Subcutaneous abdominal adipose tissue (tissue), 5 donors: ENCODE data around the gene ZNF394.
A peak's percentile ranks its signal among the peaks of the same experiment; 100 is the strongest.

Source experiments
- H3K27ac ChIP-seq: one replicate; pipeline ENCODE4 v1.7.0; 2013; ENCODE audit warnings: low read depth, mild to moderate bottlenecking, inconsistent platforms, low read length, moderate library complexity
- H3K27me3 ChIP-seq, 5 donors: one replicate each; pipeline ENCODE4 v1.7.0; 2013; ENCODE audit warnings: low read length in 5 of 5, inconsistent platforms in 1 of 5; ENCODE audit not compliant: control insufficient read depth in 5 of 5, insufficient read depth in 4 of 5
- H3K36me3 ChIP-seq, 5 donors: one replicate each; pipeline ENCODE4 v1.7.0; 2013; ENCODE audit warnings: low read length in 5 of 5; ENCODE audit not compliant: control insufficient read depth in 5 of 5, insufficient read depth in 5 of 5
- H3K4me1 ChIP-seq, 5 donors: one replicate each; pipeline ENCODE4 v1.7.0; 2013; ENCODE audit warnings: low read length in 5 of 5, mild to moderate bottlenecking in 3 of 5, moderate library complexity in 1 of 5; ENCODE audit not compliant: control insufficient read depth in 5 of 5, insufficient read depth in 5 of 5
- H3K4me3 ChIP-seq, 5 donors: one replicate each; pipeline ENCODE4 v1.7.0; 2013; ENCODE audit warnings: low read length in 5 of 5, low read depth in 1 of 5
- H3K9ac ChIP-seq, 5 donors: one replicate each; pipeline ENCODE4 v1.7.0; 2013; ENCODE audit warnings: low read length in 5 of 5, mild to moderate bottlenecking in 4 of 5, moderate library complexity in 3 of 5
- H3K9me3 ChIP-seq, 5 donors: one replicate each; pipeline ENCODE4 v1.7.0; 2013; ENCODE audit warnings: low read length in 5 of 5; ENCODE audit not compliant: control insufficient read depth in 5 of 5
- donor health status: healthy.
- donor health status: healthy.
- donor health status: healthy.
- donor health status: healthy.
- donor health status: healthy.

Gene ZNF394

DNA sequence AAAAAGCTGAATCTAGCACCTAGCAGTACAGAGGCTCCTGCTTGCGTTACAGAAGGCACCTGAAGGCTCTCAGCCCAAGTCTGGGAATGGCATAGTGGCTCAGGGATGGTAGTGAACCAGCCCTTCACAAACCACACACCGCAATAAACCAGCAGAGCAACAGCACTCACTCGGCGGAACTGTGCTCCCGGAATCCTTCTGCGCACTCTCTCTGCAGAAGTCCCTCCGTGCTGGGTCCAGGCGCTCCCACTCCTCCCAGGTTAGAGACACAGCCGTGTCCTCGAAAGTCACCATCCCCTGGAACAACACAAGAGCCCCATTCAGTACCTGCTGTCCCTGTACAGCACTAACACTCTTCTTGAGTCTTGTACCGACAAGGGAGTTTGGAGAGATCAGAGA, 1.5 kb downstream of the ZNF394 start:
- H3K4me3 ChIP-seq, result peak overlapping the region; percentile 83 to 100 (median 98)
- H3K36me3 ChIP-seq, result peaks cover 7 to 30% (median 20%) of the 10 kb centered on the region in 5 donors
- H3K27ac ChIP-seq, result peak overlapping the region; percentile 95
- no peaks in the 10 kb centered on the region for H3K27me3 ChIP-seq
- peaks cover 9 to 33% (median 31%) of the 10 kb centered on the region in 5 donors for H3K4me1 ChIP-seq
- H3K9me3 ChIP-seq, result peaks cover 5 to 13% (median 11%) of the 10 kb centered on the region in 5 donors
- H3K9ac ChIP-seq, result peak overlapping the region; percentile 82 to 97 (median 88)

DNA sequence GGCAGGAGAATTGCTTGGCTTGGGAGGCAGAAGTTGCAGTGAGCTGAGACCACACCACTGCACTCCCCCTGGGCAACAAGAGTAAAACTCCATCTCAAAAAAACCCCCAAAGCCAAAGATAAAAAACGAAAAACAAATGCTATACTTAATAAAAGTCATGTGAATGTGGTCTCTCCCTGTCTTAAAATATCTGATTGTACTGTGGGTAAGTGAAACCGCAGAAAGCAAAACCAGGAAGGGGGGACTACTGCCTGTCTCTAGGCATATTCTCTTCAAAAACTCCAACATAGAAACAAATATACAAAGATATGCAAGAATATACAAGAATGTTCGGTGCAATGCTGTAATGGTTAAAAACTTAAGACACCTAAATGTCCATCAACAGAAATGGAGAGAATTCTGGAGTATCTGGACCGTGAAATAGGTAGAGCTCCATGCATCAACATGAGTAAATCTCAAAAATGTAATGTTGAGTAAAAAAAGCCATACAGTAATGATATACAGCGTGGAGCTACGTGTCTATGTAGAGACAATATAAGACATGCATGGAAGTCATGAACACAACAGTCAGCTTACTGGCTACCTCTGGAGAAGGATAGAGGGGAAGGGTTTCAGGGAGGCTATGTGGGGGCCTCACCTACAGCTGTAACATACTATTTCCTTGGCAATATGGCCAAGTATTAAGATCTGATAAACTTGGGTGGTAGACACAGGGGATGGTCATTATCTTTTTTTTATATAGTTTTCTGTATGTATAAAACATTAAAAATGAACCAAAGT, 2.1 kb downstream of the ZNF394 start:
- peaks cover 8 to 36% (median 24%) of the 10 kb centered on the region in 5 donors for H3K36me3 ChIP-seq
- H3K4me3 ChIP-seq, result peak overlapping the region; percentile 83 to 100 (median 98)
- peak overlapping the region; percentile 21 to 97 (median 82) for H3K9ac ChIP-seq

DNA sequence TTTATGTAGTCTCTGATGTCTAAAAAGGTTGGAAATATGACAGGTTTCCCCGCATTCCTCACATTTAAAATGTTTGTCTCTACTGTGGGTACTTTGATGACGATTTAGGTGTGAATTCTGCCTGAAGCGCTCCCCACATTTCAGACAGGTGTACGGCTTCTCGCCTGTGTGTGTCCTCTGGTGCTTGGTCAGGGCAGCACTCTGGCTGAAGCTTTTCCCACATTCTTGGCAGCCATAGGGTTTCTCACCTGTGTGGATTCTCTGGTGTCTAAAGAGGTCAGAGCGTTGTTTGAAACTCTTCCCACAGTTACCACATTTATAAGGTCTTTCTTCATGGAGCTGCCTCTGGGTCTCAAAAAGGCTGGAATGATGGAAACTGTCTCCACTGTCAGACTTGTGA, 6.3 kb downstream of the ZNF394 start:
- Histone ChIP-seq H3K9ac (no peak overlapping the region), H3K4me3 (peak overlapping the region in 3 of 5 donors; percentile 34 to 49 (median 44)), H3K27ac (no peak overlapping the region), H3K27me3 (no peaks in the 10 kb centered on the region), H3K9me3 (peaks cover 5 to 21% (median 16%) of the 10 kb centered on the region in 5 donors), H3K4me1 (peaks cover 9 to 16% (median 14%) of the 10 kb centered on the region in 5 donors), H3K36me3 (peaks cover 8 to 42% (median 30%) of the 10 kb centered on the region in 5 donors)

More for the DNA sequence above, 2.1 kb downstream of the ZNF394 start:
- Histone ChIP-seq H3K27ac (no peak overlapping the region), H3K27me3 (no peaks in the 10 kb centered on the region), H3K4me1 (peaks cover 9 to 33% (median 31%) of the 10 kb centered on the region in 5 donors), H3K9me3 (peaks cover 5 to 18% (median 16%) of the 10 kb centered on the region in 5 donors)

DNA sequence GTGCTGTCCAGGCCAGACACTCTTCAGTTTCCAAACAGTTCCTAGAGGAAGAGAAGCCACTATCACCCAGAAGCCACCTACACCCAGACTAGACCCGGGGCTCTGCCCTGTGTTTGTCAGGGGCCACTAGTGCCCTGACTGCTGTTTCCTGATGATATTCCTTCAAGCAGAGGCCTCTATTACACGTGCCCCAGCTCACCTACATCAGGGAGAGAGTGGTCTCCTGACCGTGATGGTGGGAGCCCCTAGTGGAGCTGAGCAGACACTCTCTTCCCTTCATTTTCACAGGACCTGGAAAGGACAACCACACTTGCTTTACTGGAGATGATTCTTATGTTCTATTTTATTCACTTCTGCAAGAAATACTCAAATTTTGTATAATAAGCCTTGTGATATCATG, 9.2 kb downstream of the ZNF394 start:
- H3K27ac ChIP-seq, result no peak overlapping the region
- H3K4me1 ChIP-seq, result no peaks in the 10 kb centered on the region
- H3K9ac ChIP-seq, result no peak overlapping the region
- peaks cover 5 to 21% (median 16%) of the 10 kb centered on the region in 5 donors for H3K9me3 ChIP-seq
- peaks cover 3 to 38% (median 25%) of the 10 kb centered on the region in 5 donors for H3K36me3 ChIP-seq
- no peak overlapping the region for H3K4me3 ChIP-seq
- H3K27me3 ChIP-seq, result no peaks in the 10 kb centered on the region

DNA sequence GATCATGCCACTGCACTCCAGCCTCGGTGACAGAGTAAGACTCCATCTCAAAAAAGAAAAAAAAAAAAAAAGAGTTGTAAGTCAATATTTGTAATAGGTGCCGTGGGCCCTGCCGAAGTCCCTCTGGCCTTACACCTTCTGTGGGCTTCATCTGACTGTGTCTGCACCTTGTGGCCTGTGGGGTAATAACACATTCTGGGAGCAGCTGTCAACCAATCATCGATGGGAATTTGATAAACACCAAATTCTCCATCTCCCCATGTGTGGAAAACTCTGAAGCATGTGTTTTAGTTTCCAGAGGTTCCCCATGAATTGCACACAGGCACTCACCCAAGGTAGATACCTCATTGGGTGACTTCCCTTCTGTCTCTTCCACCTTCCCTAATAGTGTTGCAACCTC, 10.8 kb downstream of the ZNF394 start:
- Histone ChIP-seq H3K4me3 (no peak overlapping the region), H3K4me1 (no peaks in the 10 kb centered on the region), H3K9me3 (peaks cover 5 to 16% (median 10%) of the 10 kb centered on the region in 5 donors), H3K9ac (no peak overlapping the region), H3K36me3 (peaks cover 3 to 37% (median 28%) of the 10 kb centered on the region in 5 donors), H3K27ac (no peak overlapping the region), H3K27me3 (no peaks in the 10 kb centered on the region)

DNA sequence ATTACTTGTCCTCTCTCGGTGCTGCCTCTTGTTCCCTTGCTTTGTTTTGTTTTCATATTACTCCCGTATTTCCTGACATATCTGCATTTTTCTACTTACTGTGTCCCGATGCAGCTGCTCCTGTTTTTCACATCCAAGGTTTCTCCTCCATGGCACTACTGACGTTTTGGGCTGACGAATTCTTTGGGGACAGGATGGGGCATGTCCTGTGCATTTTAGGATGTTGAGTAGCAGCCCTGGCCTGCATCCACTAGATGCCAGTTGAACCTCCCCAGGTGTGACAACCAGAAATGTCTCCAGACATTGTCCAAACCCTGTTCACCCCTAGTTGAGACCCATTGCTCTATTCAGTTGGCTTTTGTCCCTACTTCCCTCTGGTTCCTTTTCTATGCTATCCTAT, 15.0 kb downstream of the ZNF394 start:
- no peak overlapping the region for H3K9ac ChIP-seq
- H3K27me3 ChIP-seq, result no peaks in the 10 kb centered on the region
- no peaks in the 10 kb centered on the region for H3K4me1 ChIP-seq
- H3K9me3 ChIP-seq, result no peaks in the 10 kb centered on the region
- H3K4me3 ChIP-seq, result no peak overlapping the region
- no peak overlapping the region for H3K27ac ChIP-seq
- H3K36me3 ChIP-seq, result peaks cover 0 to 24% (median 19%) of the 10 kb centered on the region in 5 donors

DNA sequence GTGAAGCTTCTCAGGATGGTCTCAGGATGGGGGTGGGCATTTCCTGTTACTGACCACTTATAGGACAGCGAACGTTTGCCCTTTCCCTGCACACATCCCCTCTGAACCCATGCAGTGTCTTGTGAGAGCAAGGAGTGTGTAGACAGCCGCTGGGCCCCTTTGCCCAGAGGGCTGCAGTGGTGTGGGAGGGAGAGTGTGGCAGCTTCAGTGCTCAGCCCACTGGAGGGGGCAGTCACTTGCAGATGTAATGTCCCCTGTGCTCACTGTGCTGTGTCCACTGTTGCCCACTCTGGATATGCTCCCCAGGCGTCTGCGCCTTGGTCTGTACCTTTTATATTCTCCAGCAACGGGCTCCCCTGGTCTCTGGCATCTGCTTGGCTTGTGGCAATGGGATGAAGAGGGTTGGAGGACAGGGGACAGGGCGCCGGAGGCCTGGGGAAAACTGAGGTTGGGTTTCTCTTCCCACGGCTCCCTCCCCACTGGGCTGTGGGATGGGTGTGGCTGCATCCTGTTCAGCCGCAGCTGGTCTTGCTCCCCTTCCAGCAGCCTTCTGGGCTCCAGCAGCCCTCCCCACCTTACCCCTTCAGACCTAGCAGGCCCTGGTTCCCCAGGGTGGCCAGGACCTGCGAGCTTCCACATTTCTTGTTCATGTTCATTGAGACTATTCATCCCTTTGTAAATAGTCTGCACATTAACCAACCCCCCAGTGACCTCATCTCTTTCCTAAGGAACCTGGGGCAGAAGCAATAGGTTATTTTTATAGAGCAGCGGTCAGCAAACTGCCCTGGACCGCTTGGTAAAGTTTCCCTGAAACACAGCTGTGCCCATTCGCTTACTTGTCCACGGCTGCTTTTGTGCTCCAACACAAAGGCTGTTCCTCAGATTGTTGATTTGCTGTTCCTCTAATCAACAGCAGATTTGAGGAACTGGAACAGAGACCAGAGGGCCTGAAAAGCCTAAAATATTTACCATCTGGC, 21.3 kb downstream of the ZNF394 start:
- no peak overlapping the region for H3K27ac ChIP-seq
- no peaks in the 10 kb centered on the region for H3K27me3 ChIP-seq
- H3K4me1 ChIP-seq, result peaks cover 0 to 24% (median 16%) of the 10 kb centered on the region in 5 donors
- H3K9ac ChIP-seq, result peak overlapping the region in 3 of 5 donors; percentile 4 to 51 (median 31)
- H3K9me3 ChIP-seq, result no peaks in the 10 kb centered on the region
- H3K36me3 ChIP-seq, result peaks cover 3 to 8% (median 5%) of the 10 kb centered on the region in 5 donors
- H3K4me3 ChIP-seq, result peak overlapping the region in 2 of 5 donors; percentile 12 to 38

DNA sequence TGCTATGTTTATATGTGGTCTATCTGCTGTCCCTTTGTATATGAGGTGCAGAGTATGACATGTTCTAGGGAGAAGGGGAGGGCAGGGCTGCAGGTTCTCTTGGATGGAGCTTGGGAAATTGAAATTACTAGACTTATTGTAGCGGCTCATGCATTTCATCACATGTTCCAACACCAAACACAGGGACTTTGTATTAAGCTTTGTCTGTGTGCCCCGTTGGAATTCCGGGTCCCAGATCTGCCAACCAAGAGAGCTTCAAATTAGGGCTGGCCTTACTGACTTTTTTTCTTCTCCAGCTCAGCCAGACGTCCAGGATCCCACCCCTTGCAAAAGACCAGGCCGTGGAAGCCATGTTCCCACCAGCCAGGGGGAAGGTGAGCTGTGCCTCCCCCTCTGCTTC, 24.0 kb downstream of the ZNF394 start:
- H3K4me1 ChIP-seq, result peaks cover 0 to 39% (median 24%) of the 10 kb centered on the region in 5 donors
- H3K27ac ChIP-seq, result no peak overlapping the region
- no peaks in the 10 kb centered on the region for H3K27me3 ChIP-seq
- H3K9me3 ChIP-seq, result no peaks in the 10 kb centered on the region
- peaks cover 0 to 8% (median 3%) of the 10 kb centered on the region in 5 donors for H3K36me3 ChIP-seq
- H3K4me3 ChIP-seq, result no peak overlapping the region
- no peak overlapping the region for H3K9ac ChIP-seq

DNA sequence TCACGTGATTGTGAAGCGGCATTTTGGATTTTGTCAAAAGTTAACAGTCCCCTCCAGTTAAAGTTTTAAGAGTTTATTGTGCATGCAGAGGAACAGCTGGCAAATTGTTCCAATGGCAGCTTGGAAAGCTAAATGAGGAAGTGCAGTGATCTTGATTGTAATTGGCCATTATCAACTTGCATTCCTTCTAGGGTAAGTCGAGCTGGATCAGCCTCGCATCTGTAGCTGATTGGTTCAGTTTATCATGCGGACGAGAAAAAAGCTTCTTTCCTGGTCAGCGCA, 26.8 kb downstream of the ZNF394 start:
- Histone ChIP-seq H3K4me1 (peaks cover 0 to 30% (median 19%) of the 10 kb centered on the region in 5 donors), H3K9me3 (no peaks in the 10 kb centered on the region)

More for the DNA sequence above, 26.8 kb downstream of the ZNF394 start:
- Histone ChIP-seq H3K36me3 (peaks cover 0 to 4% (median 3%) of the 10 kb centered on the region in 5 donors), H3K9ac (peak overlapping the region; percentile 56 to 92 (median 89)), H3K27me3 (no peaks in the 10 kb centered on the region), H3K27ac (peak overlapping the region; percentile 81), H3K4me3 (peak overlapping the region; percentile 71 to 84 (median 82))
